ENCODE measurements around the gene TIGD3. TPM values are rescaled to one million over a fixed set of nuclear protein-coding genes. Genes with fewer than 3 reads are reported as not detected.

The TIGD3 gene
- total and polyA plus RNA-seq, 4 donors: 1.4 to 3.7 (median 2.4) TPM

DNA sequence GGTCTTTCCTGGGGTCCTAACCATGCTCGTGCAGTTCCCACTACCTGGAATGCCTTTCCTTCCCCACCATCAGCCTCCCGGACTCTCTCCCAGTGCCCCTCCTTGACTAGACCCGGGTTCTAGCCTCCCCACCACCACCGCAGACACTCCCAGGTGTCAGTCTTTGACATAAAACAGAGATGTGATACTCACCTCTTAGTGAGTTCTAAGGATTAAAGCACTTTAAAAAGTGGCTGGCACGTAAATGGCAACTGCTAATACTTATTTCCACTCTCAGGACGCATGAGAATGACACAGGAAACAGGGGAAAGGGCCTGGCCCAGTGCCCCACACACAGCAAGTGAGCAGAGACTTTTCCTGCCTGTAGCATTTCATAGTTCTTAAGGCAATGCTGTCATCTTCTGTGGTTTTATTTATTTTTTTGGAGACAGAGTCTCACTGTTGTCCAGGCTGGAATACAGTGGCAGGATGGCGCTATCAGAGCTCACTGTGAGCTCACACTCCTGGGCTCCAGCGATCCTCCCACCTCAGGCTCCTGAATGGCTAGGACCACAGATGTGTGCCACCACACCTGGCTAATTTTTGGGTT, 29.8 kb downstream of the TIGD3 start:
- no peak overlapping the region for H3K4me3 ChIP-seq (ENCODE audit: low read depth, low read length)
- DNase-seq (ENCODE audit: low read depth in 4 of 6, low spot score in 6 of 6): no peak
- H3K4me1 ChIP-seq (ENCODE audit: control insufficient read depth, insufficient read depth, low read length): peaks cover 50% of the 10 kb centered on the region
- H3K27ac ChIP-seq (ENCODE audit: low read depth, low read length): no peak overlapping the region
- WGBS (ENCODE audit: insufficient coverage): 87% methylated on average over 6 of the region's 8 CpGs
- peaks cover 8% of the 10 kb centered on the region for H3K36me3 ChIP-seq (ENCODE audit: control insufficient read depth, insufficient read depth, low read length)
- H3K27me3 ChIP-seq (ENCODE audit: control insufficient read depth, insufficient read depth, low read length): no peaks in the 10 kb centered on the region
- no peaks in the 10 kb centered on the region for H3K9me3 ChIP-seq (ENCODE audit: control insufficient read depth, insufficient read depth, low read length)

DNA sequence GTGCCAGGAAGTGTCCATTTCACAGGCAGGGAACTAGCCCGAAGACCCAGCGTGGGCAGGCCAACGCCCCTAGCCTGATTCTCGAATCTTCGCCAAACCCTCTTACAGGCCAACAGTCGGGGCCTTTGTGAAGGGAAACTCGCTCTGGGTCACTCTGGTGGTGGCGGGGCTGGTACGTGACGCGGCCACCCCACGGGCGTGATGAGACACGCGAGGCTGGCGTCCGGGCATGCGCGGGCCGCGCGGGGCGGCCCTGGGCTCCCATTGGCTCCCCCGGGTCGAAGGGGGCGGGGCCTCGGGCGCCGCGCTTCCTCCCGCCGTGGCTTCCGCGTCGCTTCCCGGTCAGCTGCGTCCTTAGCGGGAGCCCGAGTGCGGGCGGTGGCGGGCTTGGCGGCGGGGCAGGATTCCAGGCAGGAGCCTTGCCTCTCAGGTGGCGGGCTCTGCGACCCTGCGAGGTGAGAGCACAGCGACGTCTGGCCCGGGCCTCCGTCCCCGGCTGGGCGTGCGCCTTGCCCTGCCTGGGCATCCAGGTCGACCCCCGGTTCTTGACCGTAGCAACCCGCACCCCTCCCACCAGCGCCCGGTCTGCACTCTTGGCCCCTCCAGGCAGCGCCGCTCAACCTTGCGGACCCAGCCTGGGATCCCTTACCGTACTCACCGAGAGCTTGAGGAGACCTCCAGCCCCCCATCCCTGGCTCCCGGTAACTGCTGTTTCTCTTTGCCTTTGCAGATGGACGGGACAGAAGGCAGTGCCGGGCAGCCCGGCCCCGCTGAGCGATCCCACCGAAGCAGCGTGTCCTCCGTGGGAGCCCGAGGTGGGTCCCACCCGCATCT, 32.0 kb downstream of the TIGD3 start, which contains the start of gene FRMD8:
FRMD8 (plus strand) TSS at position 331 of the 834 bp plus-strand sequence; CDS start at position 731, 400 bp downstream.
- Histone ChIP-seq H3K9me3 (ENCODE audit: control insufficient read depth, insufficient read depth, low read length) (no peaks in the 10 kb centered on the region), H3K27ac (ENCODE audit: low read depth, low read length) (peak within 1 kb of the TSS; percentile 85), H3K27me3 (ENCODE audit: control insufficient read depth, insufficient read depth, low read length) (no peaks in the 10 kb centered on the region), H3K36me3 (ENCODE audit: control insufficient read depth, insufficient read depth, low read length) (peaks cover 22% of the 10 kb centered on the region), H3K4me1 (ENCODE audit: control insufficient read depth, insufficient read depth, low read length) (peaks cover 71% of the 10 kb centered on the region), H3K4me3 (ENCODE audit: low read depth, low read length) (peak within 1 kb of the TSS; percentile 86)
- 3% methylated on average over 74 of the region's 76 CpGs for WGBS (ENCODE audit: insufficient coverage)
- peak; percentile 68 to 95 (median 79) for DNase-seq (ENCODE audit: low read depth in 4 of 6, low spot score in 6 of 6)

DNA sequence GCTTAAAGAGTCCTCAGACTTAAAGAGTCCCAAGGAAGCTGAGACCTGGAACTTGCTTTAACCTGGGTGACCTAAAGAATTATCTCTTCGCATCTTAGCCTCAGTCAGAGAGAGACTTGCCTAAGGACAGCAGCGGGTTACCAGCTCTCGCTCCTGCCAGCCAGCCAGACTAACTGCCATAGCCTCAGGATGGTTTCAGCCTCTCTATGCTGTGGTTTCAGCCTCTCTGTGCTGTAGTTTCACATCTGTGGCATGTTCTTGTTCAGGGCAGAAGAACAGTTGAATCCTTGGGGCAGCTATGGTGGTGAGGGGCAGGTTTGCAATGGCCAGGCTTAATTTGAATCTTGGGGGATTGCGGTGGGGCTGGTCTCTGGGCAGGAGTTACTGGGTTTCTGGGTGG, 34.2 kb downstream of the TIGD3 start:
- H3K36me3 ChIP-seq (ENCODE audit: control insufficient read depth, insufficient read depth, low read length): peaks cover 43% of the 10 kb centered on the region
- no peak for DNase-seq (ENCODE audit: low read depth in 4 of 6, low spot score in 6 of 6)
- WGBS (ENCODE audit: insufficient coverage): 100% methylated on average over 3 of the region's 4 CpGs
- no peaks in the 10 kb centered on the region for H3K27me3 ChIP-seq (ENCODE audit: control insufficient read depth, insufficient read depth, low read length)
- no peak overlapping the region for H3K4me3 ChIP-seq (ENCODE audit: low read depth, low read length)
- H3K27ac ChIP-seq (ENCODE audit: low read depth, low read length): peak overlapping the region; percentile 84
- no peaks in the 10 kb centered on the region for H3K9me3 ChIP-seq (ENCODE audit: control insufficient read depth, insufficient read depth, low read length)
- H3K4me1 ChIP-seq (ENCODE audit: control insufficient read depth, insufficient read depth, low read length): peaks cover 74% of the 10 kb centered on the region

DNA sequence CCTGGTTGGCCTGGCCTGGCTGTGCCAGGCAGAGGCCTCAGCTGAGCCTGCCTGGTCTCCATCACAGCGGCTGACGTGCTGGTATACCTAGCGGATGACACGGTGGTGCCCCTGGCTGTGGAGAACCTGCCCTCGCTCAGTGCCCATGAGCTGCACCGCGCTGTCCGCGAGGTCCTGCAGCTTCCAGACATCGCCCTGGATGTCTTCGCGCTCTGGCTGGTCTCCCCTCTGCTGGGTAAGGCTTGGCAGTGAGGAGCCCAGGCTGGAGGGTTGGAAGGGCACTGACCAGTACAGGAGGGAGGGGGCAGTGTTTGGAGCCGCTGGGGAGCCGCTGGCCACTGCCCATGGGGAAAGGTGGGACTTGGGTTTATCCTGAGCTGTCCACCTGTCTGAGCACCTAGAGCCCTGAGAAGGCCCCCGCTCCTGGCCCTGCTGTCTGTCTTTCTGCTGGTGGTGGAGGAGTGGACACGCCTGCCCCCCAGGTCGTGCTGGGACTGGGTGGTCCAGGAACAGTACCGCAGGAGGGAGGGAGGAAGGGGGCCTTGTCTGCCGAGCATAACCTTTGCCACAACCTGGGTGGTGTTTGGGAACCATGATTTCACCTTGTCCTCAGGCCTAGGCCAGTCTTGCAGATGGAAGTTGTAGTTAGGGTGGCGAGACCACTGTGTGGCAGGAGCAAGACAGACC, 34.9 kb downstream of the TIGD3 start:
- Histone ChIP-seq H3K36me3 (ENCODE audit: control insufficient read depth, insufficient read depth, low read length) (peaks cover 50% of the 10 kb centered on the region), H3K4me3 (ENCODE audit: low read depth, low read length) (no peak overlapping the region), H3K9me3 (ENCODE audit: control insufficient read depth, insufficient read depth, low read length) (no peaks in the 10 kb centered on the region), H3K27ac (ENCODE audit: low read depth, low read length) (peak overlapping the region; percentile 84), H3K4me1 (ENCODE audit: control insufficient read depth, insufficient read depth, low read length) (peaks cover 74% of the 10 kb centered on the region), H3K27me3 (ENCODE audit: control insufficient read depth, insufficient read depth, low read length) (no peaks in the 10 kb centered on the region)
- no peak for DNase-seq (ENCODE audit: low read depth in 4 of 6, low spot score in 6 of 6)
- WGBS (ENCODE audit: insufficient coverage): 83% methylated on average over 20 of the region's 20 CpGs

DNA sequence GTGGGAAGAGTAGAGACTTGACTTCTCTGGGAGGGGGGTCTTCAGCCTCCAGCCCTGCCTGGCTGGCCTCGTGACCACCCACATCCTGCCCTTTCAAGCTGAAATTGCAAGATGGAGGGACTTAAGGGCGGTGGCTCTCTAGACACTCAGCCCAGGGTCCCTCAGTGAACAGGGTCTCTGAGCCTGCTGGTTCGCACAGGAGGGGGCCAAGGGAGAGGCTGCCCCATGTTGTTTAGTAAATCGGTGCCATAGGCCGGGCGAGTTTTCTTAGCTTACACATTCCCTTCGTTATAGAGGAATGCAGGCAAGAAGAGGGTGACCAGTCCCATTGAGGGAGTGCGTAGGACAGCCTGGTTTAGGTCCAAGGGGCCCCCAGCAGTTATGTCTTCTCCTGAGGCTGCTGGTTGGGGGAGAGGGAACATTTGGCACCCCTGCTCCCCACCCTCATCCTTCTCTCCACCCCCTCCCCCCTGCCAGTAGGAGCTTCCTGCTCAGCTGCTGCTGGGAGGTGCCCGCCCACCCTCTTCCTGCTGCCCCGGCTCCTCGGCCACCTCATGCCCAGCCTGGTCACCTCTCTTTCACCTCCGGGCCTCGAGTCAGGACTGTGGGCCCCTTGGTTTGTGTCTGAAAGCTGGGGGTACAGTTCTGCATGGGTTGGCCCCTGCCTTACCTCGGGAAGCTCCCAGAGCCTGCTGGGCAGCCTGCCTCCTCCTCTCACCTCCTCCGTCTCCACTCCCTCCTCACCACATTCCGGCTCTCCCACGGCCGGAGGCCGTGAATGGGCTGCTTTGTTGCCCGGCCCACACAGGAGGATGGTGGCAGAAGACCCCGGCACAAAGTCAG, 35.8 kb downstream of the TIGD3 start:
- 38% methylated on average over 19 of the region's 21 CpGs for WGBS (ENCODE audit: insufficient coverage)
- H3K9me3 ChIP-seq (ENCODE audit: control insufficient read depth, insufficient read depth, low read length): no peaks in the 10 kb centered on the region
- peak in 1 of 6 donors; percentile 42 for DNase-seq (ENCODE audit: low read depth in 4 of 6, low spot score in 6 of 6)
- H3K27me3 ChIP-seq (ENCODE audit: control insufficient read depth, insufficient read depth, low read length): no peaks in the 10 kb centered on the region
- H3K4me3 ChIP-seq (ENCODE audit: low read depth, low read length): no peak overlapping the region
- peak overlapping the region; percentile 84 for H3K27ac ChIP-seq (ENCODE audit: low read depth, low read length)
- peaks cover 59% of the 10 kb centered on the region for H3K36me3 ChIP-seq (ENCODE audit: control insufficient read depth, insufficient read depth, low read length)
- H3K4me1 ChIP-seq (ENCODE audit: control insufficient read depth, insufficient read depth, low read length): peaks cover 74% of the 10 kb centered on the region

DNA sequence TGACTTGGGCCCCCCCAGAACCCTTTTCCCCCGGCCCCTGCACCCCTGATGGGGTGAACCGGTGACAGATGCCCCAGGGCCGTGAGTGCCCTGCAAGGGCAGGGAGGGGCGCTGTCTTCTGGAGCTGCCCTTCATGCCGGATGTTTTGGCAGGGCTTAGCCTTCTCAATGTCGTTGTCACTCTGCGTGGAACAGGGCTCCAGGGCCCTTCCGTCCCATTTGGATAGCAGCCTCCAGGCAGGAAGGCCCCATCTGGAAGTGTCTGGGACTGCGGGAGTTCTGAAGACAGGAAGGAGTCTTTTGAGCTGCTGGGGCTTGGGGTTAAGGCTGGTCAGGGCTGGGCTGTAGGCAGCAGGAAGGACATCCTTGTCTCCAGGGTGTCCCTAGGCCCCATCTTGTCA, 36.4 kb downstream of the TIGD3 start:
- DNase-seq (ENCODE audit: low read depth in 4 of 6, low spot score in 6 of 6): peak in 1 of 6 donors; percentile 3
- Histone ChIP-seq H3K36me3 (ENCODE audit: control insufficient read depth, insufficient read depth, low read length) (peaks cover 65% of the 10 kb centered on the region), H3K4me3 (ENCODE audit: low read depth, low read length) (no peak overlapping the region), H3K27ac (ENCODE audit: low read depth, low read length) (peak overlapping the region; percentile 84), H3K27me3 (ENCODE audit: control insufficient read depth, insufficient read depth, low read length) (no peaks in the 10 kb centered on the region), H3K9me3 (ENCODE audit: control insufficient read depth, insufficient read depth, low read length) (no peaks in the 10 kb centered on the region), H3K4me1 (ENCODE audit: control insufficient read depth, insufficient read depth, low read length) (peaks cover 71% of the 10 kb centered on the region)
- WGBS (ENCODE audit: insufficient coverage): 25% methylated on average over 9 of the region's 9 CpGs

DNA sequence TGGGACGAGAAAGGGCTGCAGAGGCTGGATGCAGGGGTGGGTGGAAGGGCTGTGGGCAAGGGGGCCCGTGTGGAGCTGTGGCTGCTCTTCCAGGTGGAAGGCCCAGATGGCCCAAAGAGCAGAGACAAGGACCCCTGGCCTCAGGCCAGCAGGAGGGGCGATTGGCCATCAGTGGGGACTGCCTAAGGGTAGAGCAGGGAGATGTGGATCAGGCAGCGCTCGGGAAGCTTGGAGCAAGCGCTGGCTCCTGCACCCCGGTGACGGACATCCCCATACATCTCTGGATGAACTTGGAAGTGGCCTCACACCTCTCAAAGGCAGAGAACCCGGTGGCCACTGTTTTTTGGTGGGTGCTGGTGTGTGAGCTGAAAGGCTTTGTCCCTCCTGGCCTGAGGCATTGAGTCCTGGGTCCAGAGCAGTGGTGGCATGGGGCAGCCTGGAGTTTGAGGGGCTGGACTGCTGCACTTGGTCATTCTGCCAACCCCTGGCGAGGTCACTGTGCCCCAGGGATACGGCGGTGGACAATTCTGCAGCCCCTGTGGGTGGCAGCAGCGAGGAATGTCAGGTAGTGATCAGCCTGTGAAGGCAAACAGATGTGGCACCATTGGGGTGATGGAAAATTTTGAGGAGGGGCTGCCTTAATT, 37.8 kb downstream of the TIGD3 start:
- H3K36me3 ChIP-seq (ENCODE audit: control insufficient read depth, insufficient read depth, low read length): peaks cover 78% of the 10 kb centered on the region
- H3K4me1 ChIP-seq (ENCODE audit: control insufficient read depth, insufficient read depth, low read length): peaks cover 60% of the 10 kb centered on the region
- 80% methylated on average over 11 of the region's 13 CpGs for WGBS (ENCODE audit: insufficient coverage)
- no peak overlapping the region for H3K4me3 ChIP-seq (ENCODE audit: low read depth, low read length)
- H3K9me3 ChIP-seq (ENCODE audit: control insufficient read depth, insufficient read depth, low read length): no peaks in the 10 kb centered on the region
- no peak for DNase-seq (ENCODE audit: low read depth in 4 of 6, low spot score in 6 of 6)
- H3K27ac ChIP-seq (ENCODE audit: low read depth, low read length): peak overlapping the region; percentile 84
- no peaks in the 10 kb centered on the region for H3K27me3 ChIP-seq (ENCODE audit: control insufficient read depth, insufficient read depth, low read length)

DNA sequence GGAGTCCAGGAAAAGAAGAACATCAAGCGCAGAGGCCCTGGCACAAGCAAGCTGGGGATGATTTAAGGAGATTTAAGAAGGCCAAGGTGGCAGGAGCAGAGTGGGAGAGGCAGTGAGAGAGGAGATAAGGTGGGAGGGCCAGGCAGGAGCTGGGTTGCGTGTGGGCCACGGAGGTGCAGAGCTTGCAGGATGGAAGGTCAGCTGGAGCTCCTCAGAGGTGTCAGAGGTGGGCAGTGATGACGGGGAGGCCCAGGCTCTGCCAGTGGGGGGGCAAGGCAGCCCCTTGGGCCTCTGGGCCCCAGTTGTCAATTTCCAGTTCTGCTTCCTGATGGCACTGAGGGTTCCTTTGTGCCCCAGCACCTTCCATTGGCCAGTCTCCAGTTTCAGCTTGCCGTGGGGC, 38.3 kb downstream of the TIGD3 start:
- Histone ChIP-seq H3K36me3 (ENCODE audit: control insufficient read depth, insufficient read depth, low read length) (peaks cover 84% of the 10 kb centered on the region), H3K9me3 (ENCODE audit: control insufficient read depth, insufficient read depth, low read length) (no peaks in the 10 kb centered on the region), H3K4me1 (ENCODE audit: control insufficient read depth, insufficient read depth, low read length) (peaks cover 54% of the 10 kb centered on the region), H3K4me3 (ENCODE audit: low read depth, low read length) (no peak overlapping the region), H3K27ac (ENCODE audit: low read depth, low read length) (peak overlapping the region; percentile 40), H3K27me3 (ENCODE audit: control insufficient read depth, insufficient read depth, low read length) (no peaks in the 10 kb centered on the region)
- DNase-seq (ENCODE audit: low read depth in 4 of 6, low spot score in 6 of 6): no peak
- WGBS (ENCODE audit: insufficient coverage): 85% methylated on average over 5 of the region's 5 CpGs
